GM12878 (cell line): ENCODE data around the gene CNTNAP2. TPM values are rescaled to one million over a fixed set of nuclear protein-coding genes. Genes with fewer than 3 reads are reported as not detected.

Experiments used
- ATAC-seq: fragments of 200-7000 bp; cut with Tn5 transposase; 3 replicates; pipeline ENCODE4 v1.9.1; 2020; ENCODE audit warnings: mild to moderate bottlenecking, moderate library complexity
- BruUV-seq: library from RNA; stranded (reverse); fragments of 400-500 nt; replicated peaks from 2 replicates; lab custom pipeline; 2021; lab: Mats Ljungman, UMichigan
- CTCF ChIA-PET: fragments of 300-600 bp; sonication (Branson Sonifier 250); formaldehyde crosslinking; extraction: SDS; loops from one replicate; lab custom pipeline; 2021; ENCODE audit warnings: inconsistent platforms; lab: Yijun Ruan, JAX
- POLR2A ChIA-PET: fragments of 350-600 bp; formaldehyde crosslinking; extraction: SDS; loops from one replicate; lab custom pipeline; 2021; ENCODE audit warnings: inconsistent platforms; lab: Charles Lee
- RAD21 ChIA-PET: fragments of 300-600 bp; sonication (Branson Sonifier 250); formaldehyde crosslinking; loops from one replicate; lab custom pipeline; 2023; ENCODE audit warnings: antibody characterized with exemption; ENCODE audit not compliant: unreplicated experiment; lab: Charles Lee
- SMC1A ChIA-PET: fragments of 300-600 bp; sonication (Branson Sonifier 250); formaldehyde crosslinking; loops from one replicate; lab custom pipeline; 2023; ENCODE audit not compliant: unreplicated experiment, uncharacterized antibody; lab: Charles Lee
- DNase-seq: peaks from one replicate; pipeline ENCODE4 v3.0.0-alpha.2; 2011; ENCODE audit warnings: low read depth, low spot score
- FAIRE-seq: peaks from 3 replicates; lab custom pipeline; 2011; peaks lifted over from hg19 to GRCh38; lab: Jason Lieb, UNC
- H2AFZ ChIP-seq: 2 replicates; pipeline ENCODE4 v1.6.0; 2011; ENCODE audit warnings: low read depth, low read length, control low read depth; ENCODE audit not compliant: control insufficient read depth
- H3K27ac ChIP-seq: 2 replicates; pipeline ENCODE4 v1.5.1; 2011; ENCODE audit warnings: control low read depth; ENCODE audit not compliant: control insufficient read depth, insufficient read depth
- H3K27me3 ChIP-seq, 2 experiments: replicated peaks in 1 of 2; 2 replicates each; pipeline versions ENCODE4 v1.6.0 to v1.6.1; 2011; ENCODE audit warnings: low read length in 1 of 2; ENCODE audit not compliant: control insufficient read depth in 2 of 2, insufficient read depth in 2 of 2
- H3K36me3 ChIP-seq, 2 experiments: 2 replicates each; pipeline ENCODE4 v1.5.1; 2011; ENCODE audit warnings: low read length in 1 of 2; ENCODE audit not compliant: control insufficient read depth in 2 of 2, insufficient read depth in 2 of 2
- H3K4me1 ChIP-seq: 2 replicates; pipeline ENCODE4 v1.6.1; 2011; ENCODE audit warnings: mild to moderate bottlenecking, low read length, moderate library complexity, mixed read lengths; ENCODE audit not compliant: control insufficient read depth, insufficient read depth
- H3K4me2 ChIP-seq: 2 replicates; pipeline ENCODE4 v1.6.0; 2011; ENCODE audit warnings: control low read depth; ENCODE audit not compliant: control insufficient read depth, insufficient read depth
- H3K4me3 ChIP-seq: fragments of 200-600 bp; sonication (generic); 2 replicates; pipeline ENCODE4 v1.5.1; 2016
- H3K79me2 ChIP-seq: 2 replicates; pipeline ENCODE4 v1.6.0; 2011; ENCODE audit warnings: low read length; ENCODE audit not compliant: control insufficient read depth, insufficient read depth
- H3K9ac ChIP-seq: 2 replicates; pipeline ENCODE4 v1.8.0; 2011; ENCODE audit warnings: low read length, control low read depth, mixed read lengths; ENCODE audit not compliant: control insufficient read depth, insufficient read depth
- H3K9me3 ChIP-seq: replicated peaks from 3 replicates; pipeline ENCODE4 v1.5.1; 2011; ENCODE audit warnings: mild to moderate bottlenecking, low read length; ENCODE audit not compliant: control insufficient read depth, insufficient read depth
- H4K20me1 ChIP-seq: 2 replicates; pipeline ENCODE4 v1.6.0; 2011; ENCODE audit not compliant: control insufficient read depth, insufficient read depth
- BRCA1 ChIP-seq: IDR thresholded peaks from 2 replicates; pipeline ENCODE4 v1.6.1; 2011; ENCODE audit warnings: low read depth, low read length, improper control_type of control experiment
- ETV6 ChIP-seq, 2 experiments: fragments of 450-650 bp in 1 of 2; IDR thresholded peaks in 1 of 2; conservative IDR thresholded peaks in 1 of 2; 2 replicates each; pipeline ENCODE4 v1.6.1; 2014; ENCODE audit warnings: antibody characterized with exemption in 1 of 2, borderline replicate concordance in 1 of 2, low read depth in 1 of 2, mild to moderate bottlenecking in 1 of 2, moderate library complexity in 1 of 2
- EZH2 ChIP-seq: IDR thresholded peaks from 2 replicates; pipeline ENCODE4 v1.6.1; 2012; ENCODE audit warnings: low read depth, mild to moderate bottlenecking, control low read depth, inconsistent platforms, low read length, borderline replicate concordance; ENCODE audit not compliant: control insufficient read depth
- HDAC2 ChIP-seq: fragments of 200-600 bp; sonication (generic); IDR thresholded peaks from 2 replicates; pipeline ENCODE4 v1.6.1; 2017
- IKZF2 ChIP-seq, 2 experiments: fragments of 450-650 bp; IDR thresholded peaks; 2 replicates each; pipeline ENCODE4 v1.6.1; 2017; ENCODE audit warnings: mild to moderate bottlenecking in 2 of 2, moderate library complexity in 2 of 2
- MEF2B ChIP-seq: fragments of 450-650 bp; IDR thresholded peaks from 2 replicates; pipeline ENCODE4 v1.6.1; 2018; ENCODE audit warnings: mild to moderate bottlenecking, moderate library complexity; ENCODE audit not compliant: partially characterized antibody, poor library complexity, severe bottlenecking
- MTA2 ChIP-seq: fragments of 450-650 bp; IDR thresholded peaks from 2 replicates; pipeline ENCODE4 v1.6.1; 2016; ENCODE audit warnings: low read depth, mild to moderate bottlenecking, moderate library complexity
- POU2F2 ChIP-seq: IDR thresholded peaks from 3 replicates; pipeline ENCODE4 v1.6.1; 2011; ENCODE audit warnings: low read depth, mild to moderate bottlenecking, low read length, borderline replicate concordance
- RCOR1 ChIP-seq: conservative IDR thresholded peaks from 2 replicates; pipeline ENCODE4 v1.6.1; 2012; ENCODE audit warnings: low read depth, low read length, improper control_type of control experiment
- TCF7 ChIP-seq: IDR thresholded peaks from 2 replicates; pipeline ENCODE4 v1.6.1; 2014; ENCODE audit warnings: antibody characterized with exemption, borderline replicate concordance
- YBX1 ChIP-seq: fragments of 450-650 bp; IDR thresholded peaks from 2 replicates; pipeline ENCODE4 v1.6.1; 2016; ENCODE audit warnings: antibody characterized with exemption
- YY1 ChIP-seq: IDR thresholded peaks from 2 replicates; pipeline ENCODE4 v1.6.1; 2011; ENCODE audit warnings: low read depth, mild to moderate bottlenecking, low read length
- ZNF274 ChIP-seq: IDR thresholded peaks from one replicate; pipeline ENCODE4 v1.8.0; 2011; ENCODE audit not compliant: insufficient read length, insufficient read depth
- WGBS: methylation state at CpG from one replicate; pipeline ENCODE4 v1.1.6; 2016; ENCODE audit warnings: low lambda C conversion rate; ENCODE audit not compliant: insufficient replicate concordance, insufficient coverage; ENCODE audit errors: missing lambda C conversion rate; 5-methylcytosine and 5-hydroxymethylcytosine counted together
- in situ Hi-C: fragments of 300-500 bp; cut with MboI; formaldehyde crosslinking; loops from 9 replicates; pipeline ENCODE4 v1.14.3; 2018; ENCODE audit warnings: mixed read lengths
- intact Hi-C: fragments of 100-400 bp; cut with micrococcal nuclease; formaldehyde crosslinking; loops from one replicate; pipeline ENCODE4 v1.14.2; 2022; ENCODE audit not compliant: unreplicated experiment
- polyA plus RNA-seq, 11 experiments: library from polyadenylated mRNA; depleted of rRNA in 4 of 11; unstranded in 6 of 11; stranded (reverse) in 5 of 11; fragments of >200 nt; fragmentation: Nextera tagmentation in 4 of 11; fragmentation: Illumina TruSeq in 1 of 11; extraction: Ambion mirVana in 4 of 11; extraction: Trizol in 1 of 11; gene quantifications; 1 replicate in 1 of 11; 2 replicates in 10 of 11; pipeline versions ENCODE4 v1.2.1 to v1.2.3, GENCODE V29; 2011 to 2016; ENCODE audit warnings: inconsistent platforms in 2 of 11, missing spikeins in 2 of 11, low read depth in 1 of 11
- total RNA-seq, 4 experiments: library from RNA; depleted of rRNA in 3 of 4; stranded (reverse); fragments of >200 nt in 3 of 4; fragmentation: Illumina TruSeq in 1 of 4; extraction: Trizol in 1 of 4; gene quantifications; 2 replicates each; pipeline versions ENCODE4 v1.2.1 to v1.2.3, GENCODE V29; 2013 to 2021
- TF ChIP-seq, protein P1 (sequence below): IDR thresholded peaks from 2 replicates; pipeline ENCODE4 v1.6.1; 2012; ENCODE audit warnings: mild to moderate bottlenecking, low read depth, low read length

Gene CNTNAP2
- total and polyA plus RNA-seq, 10 of the 15 experiments (the other 5 are each of a cell fraction or from before 2014, with no cell fraction given), result 0.03 to 0.08 (median 0.03) TPM; not detected in 7

DNA sequence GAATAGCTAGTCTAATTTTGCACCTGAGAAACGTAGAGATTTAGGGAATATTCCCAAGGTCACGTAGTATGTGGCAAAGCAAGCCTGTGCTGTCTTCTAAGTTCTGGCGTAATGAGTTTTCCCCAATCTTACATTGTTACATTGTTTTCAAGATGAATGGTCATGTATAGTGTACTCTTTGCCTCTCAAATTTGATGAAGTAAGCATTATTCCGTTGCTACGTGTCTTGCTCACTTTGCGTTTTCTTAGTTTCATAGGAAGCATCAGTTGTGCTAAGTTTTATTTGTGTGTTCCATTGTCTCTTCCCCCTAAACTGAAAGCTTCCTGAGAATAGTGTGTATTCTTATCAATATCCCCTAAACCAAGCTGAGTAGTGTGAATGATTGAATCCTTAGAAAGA is 1836.3 kb downstream of the CNTNAP2 start:
- DNase-seq (no peak), FAIRE-seq (no peak), ATAC-seq (no peak)
- ChIA-PET POLR2A (no interaction called here), RAD21 (no interaction called here), SMC1A (no interaction called here), CTCF (no interaction called here)
- WGBS, result 23% methylated on average over 6 of the region's 6 CpGs
- H3K4me1 ChIP-seq, result no peaks in the 10 kb centered on the region
- no peaks in the 10 kb centered on the region for H3K9me3 ChIP-seq
- H3K27me3 ChIP-seq, result no peaks in the 10 kb centered on the region
- no peak overlapping the region for H3K4me3 ChIP-seq
- no peak overlapping the region for H3K4me2 ChIP-seq
- intact Hi-C loops, result no loop called here
- no TSS peak for BruUV-seq
- no peak overlapping the region for H3K9ac ChIP-seq
- H3K27ac ChIP-seq, result no peak overlapping the region
- no peaks in the 10 kb centered on the region for H3K36me3 ChIP-seq
- no peaks in the 10 kb centered on the region for H3K79me2 ChIP-seq
- no peak for TF ChIP-seq RCOR1
- no peak for TF ChIP-seq MEF2B
- H2AFZ ChIP-seq, result no peak overlapping the region
- in situ Hi-C loops, result no loop called here
- H4K20me1 ChIP-seq, result no peaks in the 10 kb centered on the region

- Histone ChIP-seq H3K27me3 (no peaks in the 10 kb centered on the region), H4K20me1 (no peaks in the 10 kb centered on the region), H3K27ac (no peak overlapping the region), H2AFZ (no peak overlapping the region), H3K36me3 (no peaks in the 10 kb centered on the region), H3K4me1 (no peaks in the 10 kb centered on the region), H3K9ac (no peak overlapping the region), H3K9me3 (no peaks in the 10 kb centered on the region), H3K4me2 (no peak overlapping the region), H3K4me3 (no peak overlapping the region), H3K79me2 (no peaks in the 10 kb centered on the region)
- POLR2A ChIA-PET, result no interaction called here
- SMC1A ChIA-PET, result no interaction called here
- in situ Hi-C loops (no loop called here), intact Hi-C loops (no loop called here)
- DNase-seq, result no peak
- no peak for ATAC-seq
- no peak for FAIRE-seq
- BruUV-seq, result no TSS peak
- TF ChIP-seq BRCA1 (no peak), IKZF2 (IDR thresholded peaks at IDR 0.05) (no peak), YY1 (no peak), POU2F2 (no peak), HDAC2 (no peak), MTA2 (no peak), ETV6 (conservative IDR thresholded peaks at IDR 0.05 in 1 of 2, IDR thresholded peaks at IDR 0.05 in 1 of 2; ENCODE audit: borderline replicate concordance in 1 of 2, low read depth in 1 of 2) (no peak), TCF7 (no peak), ZNF274 (no peak), EZH2 (no peak), YBX1 (no peak)
- TF ChIP-seq, protein P1, sequence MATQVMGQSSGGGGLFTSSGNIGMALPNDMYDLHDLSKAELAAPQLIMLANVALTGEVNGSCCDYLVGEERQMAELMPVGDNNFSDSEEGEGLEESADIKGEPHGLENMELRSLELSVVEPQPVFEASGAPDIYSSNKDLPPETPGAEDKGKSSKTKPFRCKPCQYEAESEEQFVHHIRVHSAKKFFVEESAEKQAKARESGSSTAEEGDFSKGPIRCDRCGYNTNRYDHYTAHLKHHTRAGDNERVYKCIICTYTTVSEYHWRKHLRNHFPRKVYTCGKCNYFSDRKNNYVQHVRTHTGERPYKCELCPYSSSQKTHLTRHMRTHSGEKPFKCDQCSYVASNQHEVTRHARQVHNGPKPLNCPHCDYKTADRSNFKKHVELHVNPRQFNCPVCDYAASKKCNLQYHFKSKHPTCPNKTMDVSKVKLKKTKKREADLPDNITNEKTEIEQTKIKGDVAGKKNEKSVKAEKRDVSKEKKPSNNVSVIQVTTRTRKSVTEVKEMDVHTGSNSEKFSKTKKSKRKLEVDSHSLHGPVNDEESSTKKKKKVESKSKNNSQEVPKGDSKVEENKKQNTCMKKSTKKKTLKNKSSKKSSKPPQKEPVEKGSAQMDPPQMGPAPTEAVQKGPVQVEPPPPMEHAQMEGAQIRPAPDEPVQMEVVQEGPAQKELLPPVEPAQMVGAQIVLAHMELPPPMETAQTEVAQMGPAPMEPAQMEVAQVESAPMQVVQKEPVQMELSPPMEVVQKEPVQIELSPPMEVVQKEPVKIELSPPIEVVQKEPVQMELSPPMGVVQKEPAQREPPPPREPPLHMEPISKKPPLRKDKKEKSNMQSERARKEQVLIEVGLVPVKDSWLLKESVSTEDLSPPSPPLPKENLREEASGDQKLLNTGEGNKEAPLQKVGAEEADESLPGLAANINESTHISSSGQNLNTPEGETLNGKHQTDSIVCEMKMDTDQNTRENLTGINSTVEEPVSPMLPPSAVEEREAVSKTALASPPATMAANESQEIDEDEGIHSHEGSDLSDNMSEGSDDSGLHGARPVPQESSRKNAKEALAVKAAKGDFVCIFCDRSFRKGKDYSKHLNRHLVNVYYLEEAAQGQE, result no peak
- 45% methylated on average over 5 of the region's 5 CpGs for WGBS
- RAD21 ChIA-PET, result no interaction called here
- CTCF ChIA-PET, result no interaction called here
These were observed 1851.5 kb downstream of the CNTNAP2 start for GRCh38 chr7:147968046-147968610.
